Endothelial cell of umbilical vein (primary cell): ENCODE data around the gene ZNF831. TPM values are rescaled to one million over a fixed set of nuclear protein-coding genes. Genes with fewer than 3 reads are reported as not detected.

Experiments
- BruUV-seq: library from RNA; stranded (reverse); fragments of 400-500 nt; replicated peaks from 2 replicates; lab custom pipeline; 2021; lab: Mats Ljungman, UMichigan
- CTCF ChIA-PET: fragments of 300-600, 350-600 bp; sonication (Branson Sonifier 250); formaldehyde crosslinking; loops from one replicate; lab custom pipeline; 2021; ENCODE audit warnings: antibody characterized with exemption, inconsistent platforms; lab: Charles Lee
- POLR2A ChIA-PET: fragments of 300-600, 350-600 bp; sonication (Branson Sonifier 250); formaldehyde crosslinking; loops from one replicate; lab custom pipeline; 2021; ENCODE audit warnings: antibody characterized with exemption, inconsistent platforms; lab: Charles Lee
- DNase-seq: peaks from one replicate; pipeline ENCODE4 v3.0.0-alpha.2; 2011; ENCODE audit warnings: low read depth, low spot score
- FAIRE-seq: peaks from 2 replicates; lab custom pipeline; 2011; peaks lifted over from hg19 to GRCh38; lab: Jason Lieb, UNC
- H2AFZ ChIP-seq: 2 replicates; pipeline ENCODE4 v1.6.0; 2012; ENCODE audit warnings: low read depth, low read length, control low read depth, inconsistent platforms
- H3K27ac ChIP-seq: 2 replicates; pipeline ENCODE4 v1.5.1; 2011; ENCODE audit warnings: low read depth, mild to moderate bottlenecking, control low read depth, low read length, moderate library complexity; ENCODE audit not compliant: insufficient read depth
- H3K27me3 ChIP-seq, 2 experiments: 2 replicates each; pipeline versions ENCODE4 v1.6.0 to v1.6.1; 2011; ENCODE audit warnings: low read length in 2 of 2, mixed read lengths in 1 of 2; ENCODE audit not compliant: control insufficient read depth in 2 of 2, insufficient read depth in 2 of 2
- H3K36me3 ChIP-seq, 2 experiments: 2 replicates in 1 of 2; 3 replicates in 1 of 2; pipeline ENCODE4 v1.5.1; 2011; ENCODE audit warnings: low read length in 2 of 2, mild to moderate bottlenecking in 1 of 2, moderate library complexity in 1 of 2; ENCODE audit not compliant: control insufficient read depth in 2 of 2, insufficient read depth in 2 of 2; ENCODE audit errors: extremely low read depth in 1 of 2
- H3K4me1 ChIP-seq: 3 replicates; pipeline ENCODE4 v1.5.1; 2011; ENCODE audit warnings: mild to moderate bottlenecking, low read length; ENCODE audit not compliant: control insufficient read depth, insufficient read depth; ENCODE audit errors: extremely low read depth
- H3K4me2 ChIP-seq: 2 replicates; pipeline ENCODE4 v1.6.1; 2011; ENCODE audit warnings: low read length, control low read depth, mixed read lengths; ENCODE audit not compliant: insufficient read depth
- H3K4me3 ChIP-seq, 3 experiments: fragments of 200-600 bp in 1 of 3; sonication (generic), shearing (Covaris generic) in 1 of 3; replicated peaks in 1 of 3; 2 replicates each; pipeline ENCODE4 v1.5.1; 2011 to 2016; ENCODE audit warnings: control low read depth in 3 of 3, low read length in 3 of 3, mild to moderate bottlenecking in 2 of 3, inconsistent platforms in 1 of 3, low read depth in 1 of 3, moderate library complexity in 1 of 3; ENCODE audit not compliant: insufficient read depth in 1 of 3
- H3K79me2 ChIP-seq: 2 replicates; pipeline ENCODE4 v1.6.0; 2012; ENCODE audit warnings: low read length, inconsistent platforms; ENCODE audit not compliant: control insufficient read depth, insufficient read depth
- H3K9ac ChIP-seq: replicated peaks from 2 replicates; pipeline ENCODE3; 2011; ENCODE audit warnings: low read length, control low read depth; ENCODE audit not compliant: insufficient read depth; ENCODE audit errors: extremely low read depth
- H3K9me1 ChIP-seq: replicated peaks from 3 replicates; pipeline ENCODE4 v1.6.0; 2011; ENCODE audit warnings: mild to moderate bottlenecking, low read length; ENCODE audit not compliant: control insufficient read depth, insufficient read depth; ENCODE audit errors: extremely low read depth
- H3K9me3 ChIP-seq: replicated peaks from 2 replicates; pipeline ENCODE4 v1.5.1; 2012; ENCODE audit warnings: low read length, inconsistent platforms; ENCODE audit not compliant: control insufficient read depth, insufficient read depth
- H4K20me1 ChIP-seq: replicated peaks from 2 replicates; pipeline ENCODE3; 2011; ENCODE audit warnings: mild to moderate bottlenecking, low read length; ENCODE audit not compliant: control insufficient read depth, insufficient read depth; ENCODE audit errors: extremely low read depth
- CTCF ChIP-seq, 2 donors: IDR thresholded peaks; 1 replicate in 1 of 2; 2 replicates in 1 of 2; pipeline ENCODE4 v1.5.1; 2011; ENCODE audit warnings: low read length in 2 of 2, mild to moderate bottlenecking in 2 of 2, moderate library complexity in 2 of 2, control low read depth in 1 of 2, inconsistent platforms in 1 of 2, low read depth in 1 of 2; ENCODE audit not compliant: insufficient read depth in 1 of 2; ENCODE audit errors: extremely low read depth in 1 of 2
- FOS ChIP-seq: IDR thresholded peaks from 2 replicates; pipeline ENCODE4 v1.6.1; 2011; ENCODE audit warnings: mild to moderate bottlenecking, low read length, moderate library complexity, borderline replicate concordance; ENCODE audit not compliant: insufficient read depth
- JUN ChIP-seq: IDR thresholded peaks from 2 replicates; pipeline ENCODE4 v1.6.1; 2011; ENCODE audit warnings: borderline replicate concordance, low read depth; ENCODE audit not compliant: insufficient read length, insufficient read depth
- MYC ChIP-seq: IDR thresholded peaks from one replicate; pipeline ENCODE4 v1.6.1; 2011; ENCODE audit warnings: mild to moderate bottlenecking, low read depth, low read length
- POLR2AphosphoS5 ChIP-seq: IDR thresholded peaks from 2 replicates; pipeline ENCODE4 v1.6.1; 2012; ENCODE audit warnings: low read depth, mild to moderate bottlenecking, control low read depth, low read length, moderate library complexity; ENCODE audit not compliant: insufficient read depth
- dilution Hi-C: fragments of 300-500 bp; cut with MboI; formaldehyde crosslinking; loops from one replicate; pipeline ENCODE4 v1.15.0; 2019; ENCODE audit warnings: low sequenced_read_pairs; ENCODE audit not compliant: extremely low pct_ligation_motif_present
- intact Hi-C: fragments of 100-400 bp; cut with micrococcal nuclease; formaldehyde crosslinking; loops from one replicate; pipeline ENCODE4 v1.10.0; 2022
- polyA plus RNA-seq, 4 experiments: library from polyadenylated mRNA; depleted of rRNA in 3 of 4; stranded (reverse) in 3 of 4; unstranded in 1 of 4; fragments of >200 nt; gene quantifications; 2 replicates each; pipeline versions ENCODE4 v1.2.1 to v1.2.3, GENCODE V29; 2011 to 2012; ENCODE audit warnings: missing spikeins in 1 of 4
- total RNA-seq: library from RNA; stranded (reverse); gene quantifications from 2 replicates; pipeline ENCODE4 v1.2.3, GENCODE V29; 2021

Gene ZNF831
- total and polyA plus RNA-seq, 2 donors (not counting 3 experiments of a cell fraction or from before 2014, with no cell fraction given) = not detected

GRCh38 chr20:59207742-59208357 lies 44.2 kb downstream of the ZNF831 start:
- BruUV-seq = no TSS peak
- intact Hi-C loops = loop anchor here (1.0 kb wide), 1 partner anchor 338 kb away; no protein-coding TSS in a partner anchor

More at GRCh38 chr20:59207742-59208357, 44.2 kb downstream of the ZNF831 start:
- TF ChIP-seq CTCF (IDR thresholded peaks at IDR 0.05; ENCODE audit: extremely low read depth in 1 of 2, insufficient read depth in 1 of 2, low read depth in 1 of 2, low read length in 2 of 2) (peak; percentile 25 to 37), FOS (no peak), JUN (no peak), POLR2AphosphoS5 (no peak), MYC (no peak)
- H3K9ac ChIP-seq = no peak overlapping the region
- no peaks in the 10 kb centered on the region for H3K4me1 ChIP-seq
- H3K36me3 ChIP-seq = no peaks in the 10 kb centered on the region
- no peaks in the 10 kb centered on the region for H3K9me1 ChIP-seq
- no peaks in the 10 kb centered on the region for H3K79me2 ChIP-seq
- CTCF ChIA-PET = interaction anchor here (0.8 to 4.8 kb wide), 7 partner anchors 10 to 340 kb away, joined by 3 to 22 read pairs (median 9); no protein-coding TSS in a partner anchor
- no peak overlapping the region for H3K27ac ChIP-seq
- no peak overlapping the region for H3K4me2 ChIP-seq
- dilution Hi-C loops = no loop called here
- no peaks in the 10 kb centered on the region for H3K9me3 ChIP-seq
- no peak overlapping the region for H3K4me3 ChIP-seq
- POLR2A ChIA-PET = no interaction called here
- no peak for FAIRE-seq
- H2AFZ ChIP-seq = no peak overlapping the region
- no peaks in the 10 kb centered on the region for H4K20me1 ChIP-seq
- DNase-seq = peak; percentile 11
- no peaks in the 10 kb centered on the region for H3K27me3 ChIP-seq
